ENCODE measurements around the gene HNRNPDL. TPM values are rescaled to one million over a fixed set of nuclear protein-coding genes. Genes with fewer than 3 reads are reported as not detected.

Gene HNRNPDL
- total RNA-seq, 4 donors from 2014 or later = 101 to 257 (median 126) TPM

GRCh38 chr4:82458729-82459128 is 28.5 kb upstream of the HNRNPDL start:
- no peak for DNase-seq (ENCODE audit: low spot score in 2 of 2)
- Histone ChIP-seq H3K27ac (no peak overlapping the region), H3K27me3 (no peaks in the 10 kb centered on the region), H3K36me3 (peaks cover 55% of the 10 kb centered on the region), H3K9me3 (no peaks in the 10 kb centered on the region), H3K4me1 (peaks cover 4% of the 10 kb centered on the region), H3K4me3 (no peak overlapping the region)
- WGBS = 83% methylated on average over 2 of the region's 2 CpGs
- no peak for TF ChIP-seq POLR2AphosphoS5 (IDR thresholded peaks at IDR 0.05)
- no peak for TF ChIP-seq EP300 (IDR thresholded peaks at IDR 0.05)
- TF ChIP-seq, protein P1, sequence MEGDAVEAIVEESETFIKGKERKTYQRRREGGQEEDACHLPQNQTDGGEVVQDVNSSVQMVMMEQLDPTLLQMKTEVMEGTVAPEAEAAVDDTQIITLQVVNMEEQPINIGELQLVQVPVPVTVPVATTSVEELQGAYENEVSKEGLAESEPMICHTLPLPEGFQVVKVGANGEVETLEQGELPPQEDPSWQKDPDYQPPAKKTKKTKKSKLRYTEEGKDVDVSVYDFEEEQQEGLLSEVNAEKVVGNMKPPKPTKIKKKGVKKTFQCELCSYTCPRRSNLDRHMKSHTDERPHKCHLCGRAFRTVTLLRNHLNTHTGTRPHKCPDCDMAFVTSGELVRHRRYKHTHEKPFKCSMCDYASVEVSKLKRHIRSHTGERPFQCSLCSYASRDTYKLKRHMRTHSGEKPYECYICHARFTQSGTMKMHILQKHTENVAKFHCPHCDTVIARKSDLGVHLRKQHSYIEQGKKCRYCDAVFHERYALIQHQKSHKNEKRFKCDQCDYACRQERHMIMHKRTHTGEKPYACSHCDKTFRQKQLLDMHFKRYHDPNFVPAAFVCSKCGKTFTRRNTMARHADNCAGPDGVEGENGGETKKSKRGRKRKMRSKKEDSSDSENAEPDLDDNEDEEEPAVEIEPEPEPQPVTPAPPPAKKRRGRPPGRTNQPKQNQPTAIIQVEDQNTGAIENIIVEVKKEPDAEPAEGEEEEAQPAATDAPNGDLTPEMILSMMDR (IDR thresholded peaks at IDR 0.05) = no peak
- TF ChIP-seq POLR2A (IDR thresholded peaks at IDR 0.05) = no peak

GRCh38 chr4:82457266-82457665 is 27.0 kb upstream of the HNRNPDL start:
- no peaks in the 10 kb centered on the region for H3K27me3 ChIP-seq
- TF ChIP-seq POLR2AphosphoS5 (IDR thresholded peaks at IDR 0.05) (no peak), POLR2A (IDR thresholded peaks at IDR 0.05) (no peak), EP300 (IDR thresholded peaks at IDR 0.05) (no peak)
- TF ChIP-seq, protein P1 (IDR thresholded peaks at IDR 0.05) = no peak
- peaks cover 70% of the 10 kb centered on the region for H3K36me3 ChIP-seq
- no peak overlapping the region for H3K4me3 ChIP-seq
- no peak overlapping the region for H3K27ac ChIP-seq
- 86% methylated on average over 6 of the region's 7 CpGs for WGBS
- no peaks in the 10 kb centered on the region for H3K9me3 ChIP-seq
- no peaks in the 10 kb centered on the region for H3K4me1 ChIP-seq
- no peak for DNase-seq (ENCODE audit: low spot score in 2 of 2)

- WGBS = 97% methylated on average over 7 of the region's 7 CpGs
- Histone ChIP-seq H3K4me3 (no peak overlapping the region), H3K9me3 (no peaks in the 10 kb centered on the region), H3K4me1 (peaks cover 4% of the 10 kb centered on the region), H3K27me3 (no peaks in the 10 kb centered on the region), H3K27ac (no peak overlapping the region), H3K36me3 (peaks cover 61% of the 10 kb centered on the region)
- no peak for DNase-seq (ENCODE audit: low spot score in 2 of 2)
- no peak for TF ChIP-seq POLR2AphosphoS5 (IDR thresholded peaks at IDR 0.05)
- no peak for TF ChIP-seq EP300 (IDR thresholded peaks at IDR 0.05)
- TF ChIP-seq, protein P1 (IDR thresholded peaks at IDR 0.05) = no peak
- TF ChIP-seq POLR2A (IDR thresholded peaks at IDR 0.05) = no peak
Observed at GRCh38 chr4:82452026-82452425, 21.8 kb upstream of the HNRNPDL start.

DNA sequence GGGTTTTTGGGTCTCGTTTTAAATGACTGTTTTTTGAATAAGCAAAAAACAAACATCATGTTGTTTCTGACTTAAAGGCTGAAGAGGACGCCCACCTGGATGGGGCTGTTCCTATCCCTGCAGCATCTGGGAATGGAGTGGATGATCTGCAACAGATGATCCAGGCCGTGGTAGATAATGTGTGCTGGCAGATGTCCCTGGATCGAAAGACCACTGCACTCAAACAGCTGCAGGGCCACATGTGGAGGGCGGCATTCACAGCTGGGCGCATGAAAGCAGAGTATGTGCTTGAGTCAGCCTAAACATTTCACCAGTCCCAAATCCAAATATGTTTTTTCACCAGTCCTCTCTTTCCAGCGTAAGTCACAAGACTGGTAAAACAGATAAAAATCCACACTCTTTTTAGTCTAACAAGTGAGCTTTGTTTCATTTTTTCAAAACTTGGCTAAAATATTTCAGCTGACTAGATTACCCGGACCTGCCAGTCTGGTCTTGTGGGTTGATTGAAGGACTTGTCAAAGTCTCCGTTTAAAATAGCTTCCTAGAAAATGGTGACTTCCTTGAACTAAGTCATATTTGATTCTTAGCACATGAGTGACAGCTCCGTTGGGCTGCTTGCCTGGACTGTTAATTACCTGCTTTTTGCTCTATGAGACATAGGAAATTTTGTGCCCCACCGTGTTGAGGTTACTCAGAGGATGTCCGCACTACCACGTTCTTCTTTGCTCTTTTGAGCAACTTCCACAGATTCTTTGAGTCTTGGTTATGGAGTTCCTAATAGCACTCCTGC is 20.9 kb upstream of the HNRNPDL start:
- DNase-seq (ENCODE audit: low spot score in 2 of 2) = no peak
- no peak for TF ChIP-seq POLR2AphosphoS5 (IDR thresholded peaks at IDR 0.05)
- Histone ChIP-seq H3K9me3 (no peaks in the 10 kb centered on the region), H3K27ac (no peak overlapping the region), H3K36me3 (peaks cover 53% of the 10 kb centered on the region), H3K27me3 (no peaks in the 10 kb centered on the region), H3K4me1 (peaks cover 4% of the 10 kb centered on the region), H3K4me3 (no peak overlapping the region)
- 53% methylated on average over 13 of the region's 13 CpGs for WGBS

- peaks cover 34% of the 10 kb centered on the region for H3K36me3 ChIP-seq
- H3K4me3 ChIP-seq = no peak overlapping the region
- no peaks in the 10 kb centered on the region for H3K27me3 ChIP-seq
- peaks cover 4% of the 10 kb centered on the region for H3K4me1 ChIP-seq
- no peak for DNase-seq (ENCODE audit: low spot score in 2 of 2)
- WGBS = 69% methylated on average over 1 of the region's 1 CpG
- no peaks in the 10 kb centered on the region for H3K9me3 ChIP-seq
- TF ChIP-seq, protein P1 (IDR thresholded peaks at IDR 0.05) = no peak
- TF ChIP-seq EP300 (IDR thresholded peaks at IDR 0.05) (no peak), POLR2A (IDR thresholded peaks at IDR 0.05) (no peak), POLR2AphosphoS5 (IDR thresholded peaks at IDR 0.05) (no peak)
- no peak overlapping the region for H3K27ac ChIP-seq
Observed at GRCh38 chr4:82447886-82448285, 17.6 kb upstream of the HNRNPDL start.
